ENCODE data around the gene KDM4C. TPM values are rescaled to one million over a fixed set of nuclear protein-coding genes. Genes with fewer than 3 reads are reported as not detected.

KDM4C gene
- total and polyA plus RNA-seq, 2 of the 13 experiments (the other 11 are each of a cell fraction or from before 2014, with no cell fraction given): 19.4 to 23.6 TPM

- TF ChIP-seq HOMEZ (CRISPR knock-in tag; IDR thresholded peaks at IDR 0.05; ENCODE audit: low read depth): peak; percentile 67; the same call in 1 of the 2 replicates
- no peak for TF ChIP-seq ZNF343 (CRISPR knock-in tag; IDR thresholded peaks at IDR 0.05)
- TF ChIP-seq TCF7 (IDR thresholded peaks at IDR 0.05; ENCODE audit: low read depth): peak; percentile 99
- TF ChIP-seq ZC3H4 (CRISPR knock-in tag; IDR thresholded peaks at IDR 0.05; ENCODE audit: borderline replicate concordance): no peak
- TF ChIP-seq HNRNPL (IDR thresholded peaks at IDR 0.05; ENCODE audit: low read depth, low read length): no peak
- peak; percentile 78; the same call in 1 of the 2 replicates for TF ChIP-seq MED13 (CRISPR knock-in tag; IDR thresholded peaks at IDR 0.05)
- no peak for TF ChIP-seq CERS6 (CRISPR knock-in tag; IDR thresholded peaks at IDR 0.05)
- TF ChIP-seq PTBP1 (IDR thresholded peaks at IDR 0.05; ENCODE audit: low read depth, low read length, poor library complexity, severe bottlenecking): no peak
- TF ChIP-seq TBX3 (IDR thresholded peaks at IDR 0.05; ENCODE audit: borderline replicate concordance): peak; percentile 91
- TF ChIP-seq ESRRA (CRISPR knock-in tag; IDR thresholded peaks at IDR 0.05; ENCODE audit: low read depth): no peak
- TF ChIP-seq MIER2 (CRISPR knock-in tag; IDR thresholded peaks at IDR 0.05): 0 out of 2 replicates have a peak, but pooled peaks have one; percentile 27
- TF ChIP-seq RXRA (CRISPR knock-in tag; IDR thresholded peaks at IDR 0.05): peak; percentile 58; the same call in 1 of the 2 replicates
- no peak for TF ChIP-seq ZNF589 (CRISPR knock-in tag; conservative IDR thresholded peaks at IDR 0.05)
- no peak for TF ChIP-seq SP2 (CRISPR knock-in tag; IDR thresholded peaks at IDR 0.05)
- TF ChIP-seq U2AF1 (optimal IDR thresholded peaks at IDR 0.05; ENCODE audit: low read depth, low read length): no peak
- TF ChIP-seq PBX2 (CRISPR knock-in tag; IDR thresholded peaks at IDR 0.05): peak; percentile 47; the same call in 1 of the 2 replicates
- TF ChIP-seq ZBTB7B (CRISPR knock-in tag; IDR thresholded peaks at IDR 0.05): no peak
- peak; percentile 58; the same call in 1 of the 2 replicates for TF ChIP-seq ZNF605 (CRISPR knock-in tag; IDR thresholded peaks at IDR 0.05)
- TF ChIP-seq BRCA1 (CRISPR knock-in tag; IDR thresholded peaks at IDR 0.05): no peak
- no peak for TF ChIP-seq KAT2B (IDR thresholded peaks at IDR 0.05; ENCODE audit: borderline replicate concordance, low read depth, low read length)
- TF ChIP-seq PREB (CRISPR knock-in tag; IDR thresholded peaks at IDR 0.05): no peak
- TF ChIP-seq HNF1B (CRISPR knock-in tag; IDR thresholded peaks at IDR 0.05): no peak; the same call in 1 of the 2 replicates
These were observed 140.1 kb downstream of the KDM4C start (continued) for GRCh38 chr9:6897898-6898302.
